Cardiac fibroblast (primary cell): Measurements from ENCODE around the gene PTPRN2.

Experiments used
- DNase-seq, 2 donors: peaks; one replicate each; pipeline versions ENCODE4 v3.0.0 to v3.0.0-alpha.2; 2010; ENCODE audit warnings: low read depth in 2 of 2
- H3K4me3 ChIP-seq, 2 donors: replicated peaks in 1 of 2; 1 replicate in 1 of 2; 2 replicates in 1 of 2; pipeline ENCODE4 v1.5.1; 2011; ENCODE audit warnings: low read depth in 2 of 2, low read length in 2 of 2, mild to moderate bottlenecking in 2 of 2, moderate library complexity in 1 of 2
- CTCF ChIP-seq: IDR thresholded peaks from one replicate; pipeline ENCODE4 v1.5.1; 2011; ENCODE audit warnings: low read depth, mild to moderate bottlenecking, low read length, inconsistent platforms

PTPRN2 gene

GRCh38 chr7:158044482-158044823 lies 543.2 kb downstream of the PTPRN2 start:
- no peak overlapping the region for H3K4me3 ChIP-seq
- no peak for TF ChIP-seq CTCF
- DNase-seq: no peak

- H3K4me3 ChIP-seq: no peak overlapping the region
- TF ChIP-seq CTCF: no peak
- DNase-seq: no peak
These were observed 543.8 kb downstream of the PTPRN2 start for GRCh38 chr7:158043551-158044481.

- DNase-seq: no peak
- no peak overlapping the region for H3K4me3 ChIP-seq
- TF ChIP-seq CTCF: no peak
These were observed 545.3 kb downstream of the PTPRN2 start for GRCh38 chr7:158042156-158042880.

- TF ChIP-seq CTCF: no peak
These were observed 547.4 kb downstream of the PTPRN2 start for GRCh38 chr7:158040199-158040598.

DNA sequence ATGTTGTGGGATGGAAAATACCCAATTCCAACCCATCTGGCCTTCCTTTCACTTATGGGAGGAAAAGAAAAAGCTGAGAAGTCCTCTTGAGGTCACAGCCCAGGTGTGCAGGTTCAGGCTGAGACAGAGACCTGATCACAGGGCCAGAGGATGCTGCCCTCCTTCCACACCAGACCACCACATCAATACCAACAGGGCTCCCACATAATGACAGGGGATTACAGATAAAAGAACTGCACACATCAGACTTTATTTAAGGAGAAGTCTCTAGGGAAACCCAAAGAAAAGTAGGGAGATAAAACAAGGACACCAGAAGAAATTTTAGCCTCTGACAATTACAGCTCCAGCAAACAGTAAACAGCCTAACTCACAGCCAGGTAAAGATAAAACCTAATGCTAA lies 548.4 kb downstream of the PTPRN2 start:
- no peak for TF ChIP-seq CTCF
- no peak overlapping the region for H3K4me3 ChIP-seq
- DNase-seq: no peak

More at GRCh38 chr7:158040199-158040598, 547.4 kb downstream of the PTPRN2 start:
- DNase-seq: no peak
- no peak overlapping the region for H3K4me3 ChIP-seq

DNA sequence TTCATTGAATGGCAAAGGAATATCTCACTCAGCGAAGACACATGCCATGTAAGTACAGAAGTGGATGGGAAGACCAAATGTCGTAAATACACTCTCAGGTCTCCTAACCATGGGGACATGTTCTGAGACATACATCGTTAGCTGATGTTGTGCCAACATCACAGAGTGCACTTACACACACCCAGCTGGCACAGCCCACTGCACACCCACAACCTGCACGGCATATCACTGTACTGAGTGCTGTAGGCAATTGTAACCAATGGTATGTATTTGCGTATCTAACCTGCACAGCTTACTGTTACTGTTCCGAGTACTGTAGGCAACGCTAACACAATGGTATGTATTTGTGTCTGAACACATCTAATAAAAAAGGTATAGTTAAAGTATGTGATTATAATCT lies 550.4 kb downstream of the PTPRN2 start:
- TF ChIP-seq CTCF: no peak
- no peak overlapping the region for H3K4me3 ChIP-seq
- no peak for DNase-seq
